HCT116 (cell line): ENCODE data around the gene FAM83E.

Source experiments
- EGR1 ChIP-seq: IDR thresholded peaks from 2 replicates; pipeline ENCODE4 v1.6.1; 2012; ENCODE audit warnings: low read depth
- EZH2 ChIP-seq: fragments of 200-600 bp; sonication (generic); IDR thresholded peaks from 2 replicates; pipeline ENCODE4 v1.6.1; 2017; ENCODE audit warnings: antibody characterized with exemption, mixed run types
- EZH2phosphoT487 ChIP-seq: fragments of 200-600 bp; IDR thresholded peaks from 2 replicates; pipeline ENCODE4 v1.6.1; 2018; ENCODE audit warnings: antibody characterized with exemption, borderline replicate concordance
- MAX ChIP-seq: IDR thresholded peaks from 2 replicates; pipeline ENCODE4 v1.6.1; 2012
- SRF ChIP-seq: IDR thresholded peaks from 2 replicates; pipeline ENCODE4 v1.6.1; 2012; ENCODE audit warnings: low read depth

GRCh38 chr19:48613852-48614435 lies 932 bp downstream of the FAM83E start:
- TF ChIP-seq EZH2 = no peak
- no peak for TF ChIP-seq EZH2phosphoT487
- no peak for TF ChIP-seq SRF
- no peak for TF ChIP-seq MAX
- no peak for TF ChIP-seq EGR1
